ENCODE results near the gene FBH1.
A peak's percentile ranks its signal among the peaks of the same experiment; 100 is the strongest.

FBH1 gene

DNA sequence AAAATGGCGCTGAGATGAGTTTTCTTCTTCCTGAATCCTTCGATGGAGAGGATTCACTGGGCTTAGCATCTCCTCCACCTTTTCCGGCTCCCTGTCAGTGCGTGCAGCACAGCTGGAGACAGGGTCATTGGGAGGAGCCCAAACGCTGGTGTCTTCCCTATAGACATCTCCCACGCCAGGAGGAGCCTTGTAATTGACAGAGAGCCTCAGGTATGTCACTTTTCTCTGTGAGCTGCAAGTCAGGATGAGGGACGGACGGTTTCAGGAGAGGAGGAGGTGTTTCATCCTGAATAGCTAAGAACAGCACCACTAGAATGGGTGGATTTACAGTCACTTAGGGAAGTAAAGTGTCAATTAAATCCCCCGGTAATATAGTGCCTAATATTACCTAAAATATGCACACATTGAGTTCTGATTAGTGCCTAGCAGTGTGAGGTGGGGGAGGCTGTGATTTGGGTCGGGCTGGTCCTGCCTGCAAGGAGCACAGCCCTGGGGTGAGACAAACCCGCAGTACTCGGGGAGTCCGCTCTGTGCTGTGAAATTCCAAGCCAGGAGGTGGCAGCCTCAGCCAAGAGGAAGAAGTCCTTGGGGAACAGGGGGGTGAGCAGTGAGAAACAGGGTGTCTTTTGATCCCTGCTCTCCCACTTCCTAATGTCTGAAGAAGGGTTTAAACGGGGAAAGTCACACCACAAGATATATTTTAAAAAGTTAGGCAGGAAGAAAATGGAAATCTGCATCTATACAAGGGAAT, 59.1 kb downstream of the FBH1 start:
- Histone ChIP-seq H3K9ac (ENCODE audit: low read length) (no peak overlapping the region), H3K4me3 (ENCODE audit: low read depth, low read length, poor library complexity, severe bottlenecking) (no peak overlapping the region), H3K9me2 (ENCODE audit: low read depth, low read length) (no peaks in the 10 kb centered on the region), H3K27me3 (ENCODE audit: insufficient read depth, low read length) (peaks cover 6% of the 10 kb centered on the region; the same call in 1 of the 2 replicates), H3K9me3 (ENCODE audit: low read length) (no peaks in the 10 kb centered on the region), H3K36me3 (ENCODE audit: insufficient read depth, low read length) (no peaks in the 10 kb centered on the region), H3K4me1 (ENCODE audit: insufficient read depth, low read length, severe bottlenecking) (no peaks in the 10 kb centered on the region), H3K27ac (ENCODE audit: low read depth, low read length, poor library complexity, severe bottlenecking) (no peak overlapping the region), H4K20me1 (ENCODE audit: insufficient read depth, low read length) (no peaks in the 10 kb centered on the region), H2AFZ (ENCODE audit: low read length) (no peak overlapping the region), H3K79me2 (ENCODE audit: insufficient read depth, low read length) (no peaks in the 10 kb centered on the region), H3F3A (ENCODE audit: insufficient read depth, low read length) (no peaks in the 10 kb centered on the region), H3K4me2 (ENCODE audit: low read length) (no peak overlapping the region)
- TF ChIP-seq, protein P1, sequence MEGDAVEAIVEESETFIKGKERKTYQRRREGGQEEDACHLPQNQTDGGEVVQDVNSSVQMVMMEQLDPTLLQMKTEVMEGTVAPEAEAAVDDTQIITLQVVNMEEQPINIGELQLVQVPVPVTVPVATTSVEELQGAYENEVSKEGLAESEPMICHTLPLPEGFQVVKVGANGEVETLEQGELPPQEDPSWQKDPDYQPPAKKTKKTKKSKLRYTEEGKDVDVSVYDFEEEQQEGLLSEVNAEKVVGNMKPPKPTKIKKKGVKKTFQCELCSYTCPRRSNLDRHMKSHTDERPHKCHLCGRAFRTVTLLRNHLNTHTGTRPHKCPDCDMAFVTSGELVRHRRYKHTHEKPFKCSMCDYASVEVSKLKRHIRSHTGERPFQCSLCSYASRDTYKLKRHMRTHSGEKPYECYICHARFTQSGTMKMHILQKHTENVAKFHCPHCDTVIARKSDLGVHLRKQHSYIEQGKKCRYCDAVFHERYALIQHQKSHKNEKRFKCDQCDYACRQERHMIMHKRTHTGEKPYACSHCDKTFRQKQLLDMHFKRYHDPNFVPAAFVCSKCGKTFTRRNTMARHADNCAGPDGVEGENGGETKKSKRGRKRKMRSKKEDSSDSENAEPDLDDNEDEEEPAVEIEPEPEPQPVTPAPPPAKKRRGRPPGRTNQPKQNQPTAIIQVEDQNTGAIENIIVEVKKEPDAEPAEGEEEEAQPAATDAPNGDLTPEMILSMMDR (IDR thresholded peaks at IDR 0.05; ENCODE audit: low read length): peak; percentile 53
- no peak for TF ChIP-seq EZH2 (IDR thresholded peaks at IDR 0.05; ENCODE audit: borderline replicate concordance, low read length)

DNA sequence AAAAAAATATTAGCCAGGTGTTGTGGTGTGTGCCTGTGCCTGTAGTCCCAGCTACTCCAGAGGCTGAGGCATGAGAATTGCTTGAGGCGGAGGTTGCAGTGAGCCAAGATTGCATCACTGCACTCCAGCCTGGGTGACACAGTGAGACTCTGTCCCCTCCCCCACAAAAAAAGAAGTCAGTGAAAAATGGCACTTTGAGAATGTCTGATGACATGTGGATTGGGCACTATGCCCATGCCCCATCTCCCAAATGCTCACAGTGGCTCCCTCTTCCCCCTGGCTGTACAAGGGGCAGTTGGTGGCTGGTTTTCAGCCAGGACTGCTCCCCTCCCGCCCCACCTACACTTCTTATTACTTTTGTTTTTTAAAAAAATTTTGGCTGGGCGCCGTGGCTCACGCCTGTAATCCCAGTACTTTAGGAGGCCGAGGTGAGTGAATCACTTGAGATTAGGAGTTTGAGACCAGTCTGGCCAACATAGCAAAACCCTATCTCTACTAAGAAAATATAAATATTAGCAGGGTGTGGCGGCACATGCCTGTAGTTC, 61.2 kb downstream of the FBH1 start:
- no peak overlapping the region for H3K9ac ChIP-seq (ENCODE audit: low read length)
- no peaks in the 10 kb centered on the region for H3K4me1 ChIP-seq (ENCODE audit: insufficient read depth, low read length, severe bottlenecking)
- no peaks in the 10 kb centered on the region for H3K36me3 ChIP-seq (ENCODE audit: insufficient read depth, low read length)
- H3F3A ChIP-seq (ENCODE audit: insufficient read depth, low read length): no peaks in the 10 kb centered on the region; the same call in 1 of the 2 replicates
- no peak overlapping the region for H2AFZ ChIP-seq (ENCODE audit: low read length)
- no peak overlapping the region for H3K4me3 ChIP-seq (ENCODE audit: low read depth, low read length, poor library complexity, severe bottlenecking)
- no peaks in the 10 kb centered on the region for H3K9me2 ChIP-seq (ENCODE audit: low read depth, low read length)
- H3K4me2 ChIP-seq (ENCODE audit: low read length): no peak overlapping the region
- H4K20me1 ChIP-seq (ENCODE audit: insufficient read depth, low read length): no peaks in the 10 kb centered on the region
- TF ChIP-seq, protein P1 (IDR thresholded peaks at IDR 0.05; ENCODE audit: low read length): no peak
- TF ChIP-seq EZH2 (IDR thresholded peaks at IDR 0.05; ENCODE audit: borderline replicate concordance, low read length): no peak
- no peak overlapping the region for H3K27ac ChIP-seq (ENCODE audit: low read depth, low read length, poor library complexity, severe bottlenecking)
- H3K79me2 ChIP-seq (ENCODE audit: insufficient read depth, low read length): no peaks in the 10 kb centered on the region
- no peaks in the 10 kb centered on the region for H3K9me3 ChIP-seq (ENCODE audit: low read length)
- peaks cover 6% of the 10 kb centered on the region; the same call in 1 of the 2 replicates for H3K27me3 ChIP-seq (ENCODE audit: insufficient read depth, low read length)

DNA sequence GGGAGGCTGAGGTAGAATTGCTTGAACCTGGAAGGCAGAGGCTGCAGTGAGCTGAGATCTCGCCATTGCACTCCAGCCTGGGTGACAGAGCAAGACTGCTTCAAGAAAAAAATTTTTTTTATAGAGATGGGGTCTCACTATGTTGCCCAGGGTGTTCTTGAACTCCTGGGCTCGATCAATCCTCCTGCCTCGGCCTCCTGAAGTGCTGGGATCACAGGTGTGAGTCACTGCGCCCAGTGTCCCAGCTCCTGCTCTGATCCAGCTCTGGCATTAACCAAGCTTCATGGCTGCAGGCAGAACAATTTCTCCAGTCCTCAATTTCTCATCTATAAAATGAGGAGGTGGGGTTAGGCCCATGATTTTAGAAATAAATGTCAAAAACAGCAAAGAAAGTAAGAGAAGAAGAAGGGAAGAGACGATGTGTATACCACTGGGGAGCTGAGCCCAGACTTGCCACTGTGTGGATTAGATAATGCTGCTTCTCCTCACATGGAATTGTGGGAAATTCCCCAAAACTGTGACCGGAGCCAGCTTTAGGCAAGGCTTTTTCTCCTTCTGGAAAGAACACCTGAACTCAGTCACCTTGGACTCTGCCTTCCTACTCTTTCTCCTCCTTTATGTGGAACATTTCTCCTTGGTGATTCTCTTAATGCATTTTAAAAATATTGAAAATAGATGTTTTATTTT, 61.8 kb downstream of the FBH1 start:
- no peaks in the 10 kb centered on the region for H3K4me1 ChIP-seq (ENCODE audit: insufficient read depth, low read length, severe bottlenecking)
- H3K36me3 ChIP-seq (ENCODE audit: insufficient read depth, low read length): no peaks in the 10 kb centered on the region
- no peak overlapping the region for H3K4me3 ChIP-seq (ENCODE audit: low read depth, low read length, poor library complexity, severe bottlenecking)
- no peaks in the 10 kb centered on the region for H3K9me3 ChIP-seq (ENCODE audit: low read length)
- peaks cover 6% of the 10 kb centered on the region; the same call in 1 of the 2 replicates for H3K27me3 ChIP-seq (ENCODE audit: insufficient read depth, low read length)
- TF ChIP-seq EZH2 (IDR thresholded peaks at IDR 0.05; ENCODE audit: borderline replicate concordance, low read length): no peak
- TF ChIP-seq, protein P1 (IDR thresholded peaks at IDR 0.05; ENCODE audit: low read length): no peak
- H3K4me2 ChIP-seq (ENCODE audit: low read length): no peak overlapping the region
- no peaks in the 10 kb centered on the region; the same call in 1 of the 2 replicates for H3F3A ChIP-seq (ENCODE audit: insufficient read depth, low read length)
- H2AFZ ChIP-seq (ENCODE audit: low read length): no peak overlapping the region
- H3K9me2 ChIP-seq (ENCODE audit: low read depth, low read length): no peaks in the 10 kb centered on the region
- H3K79me2 ChIP-seq (ENCODE audit: insufficient read depth, low read length): no peaks in the 10 kb centered on the region
- H3K27ac ChIP-seq (ENCODE audit: low read depth, low read length, poor library complexity, severe bottlenecking): no peak overlapping the region
- H4K20me1 ChIP-seq (ENCODE audit: insufficient read depth, low read length): no peaks in the 10 kb centered on the region
- H3K9ac ChIP-seq (ENCODE audit: low read length): no peak overlapping the region

Data from OCI-LY1 (cell line).